ENCODE measurements around the gene AKR1D1.

DNA sequence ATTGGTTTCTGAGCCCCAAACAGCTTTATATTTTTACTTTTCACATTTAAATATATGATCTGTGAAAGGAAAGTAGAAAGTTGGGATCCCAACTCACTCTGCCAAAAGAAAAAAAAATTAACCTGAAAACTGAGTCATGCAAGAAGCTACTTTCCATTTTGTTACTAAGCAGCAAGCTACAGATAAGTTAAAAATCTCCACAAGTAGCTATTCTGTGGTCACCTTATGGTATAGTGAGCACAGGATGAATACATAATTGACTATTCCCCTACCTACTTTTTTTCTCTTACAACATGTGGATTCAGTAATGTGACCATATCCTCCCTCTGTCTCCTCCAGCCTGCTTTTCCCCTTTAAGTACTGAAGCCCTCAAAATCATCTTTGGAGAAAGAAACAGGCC is 44.1 kb upstream of the AKR1D1 start:
- TF ChIP-seq, protein P1, sequence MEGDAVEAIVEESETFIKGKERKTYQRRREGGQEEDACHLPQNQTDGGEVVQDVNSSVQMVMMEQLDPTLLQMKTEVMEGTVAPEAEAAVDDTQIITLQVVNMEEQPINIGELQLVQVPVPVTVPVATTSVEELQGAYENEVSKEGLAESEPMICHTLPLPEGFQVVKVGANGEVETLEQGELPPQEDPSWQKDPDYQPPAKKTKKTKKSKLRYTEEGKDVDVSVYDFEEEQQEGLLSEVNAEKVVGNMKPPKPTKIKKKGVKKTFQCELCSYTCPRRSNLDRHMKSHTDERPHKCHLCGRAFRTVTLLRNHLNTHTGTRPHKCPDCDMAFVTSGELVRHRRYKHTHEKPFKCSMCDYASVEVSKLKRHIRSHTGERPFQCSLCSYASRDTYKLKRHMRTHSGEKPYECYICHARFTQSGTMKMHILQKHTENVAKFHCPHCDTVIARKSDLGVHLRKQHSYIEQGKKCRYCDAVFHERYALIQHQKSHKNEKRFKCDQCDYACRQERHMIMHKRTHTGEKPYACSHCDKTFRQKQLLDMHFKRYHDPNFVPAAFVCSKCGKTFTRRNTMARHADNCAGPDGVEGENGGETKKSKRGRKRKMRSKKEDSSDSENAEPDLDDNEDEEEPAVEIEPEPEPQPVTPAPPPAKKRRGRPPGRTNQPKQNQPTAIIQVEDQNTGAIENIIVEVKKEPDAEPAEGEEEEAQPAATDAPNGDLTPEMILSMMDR (IDR thresholded peaks at IDR 0.05 in 2 of 3, conservative IDR thresholded peaks at IDR 0.05 in 1 of 3; ENCODE audit: control insufficient read depth in 2 of 3, extremely low read depth in 1 of 3, insufficient read depth in 1 of 3, low read depth in 3 of 3, low read length in 3 of 3), result no peak
- no peak for TF ChIP-seq NFIC (IDR thresholded peaks at IDR 0.05; ENCODE audit: low read depth, low read length)
- TF ChIP-seq CBX3 (IDR thresholded peaks at IDR 0.05; ENCODE audit: borderline replicate concordance, low read depth), result no peak
- TF ChIP-seq MYC (IDR thresholded peaks at IDR 0.05; ENCODE audit: insufficient read depth, insufficient read length, insufficient replicate concordance, low read length, severe bottlenecking), result no peak
- TF ChIP-seq RAD51 (IDR thresholded peaks at IDR 0.05), result no peak
- TF ChIP-seq ZZZ3 (IDR thresholded peaks at IDR 0.05; ENCODE audit: control insufficient read depth, insufficient read length, low read depth), result no peak
- TF ChIP-seq FOXK2 (IDR thresholded peaks at IDR 0.05), result no peak
- TF ChIP-seq SIN3A (IDR thresholded peaks at IDR 0.05; ENCODE audit: low read depth, low read length), result no peak
- no peak for TF ChIP-seq EGR1 (IDR thresholded peaks at IDR 0.05; ENCODE audit: borderline replicate concordance in 1 of 2, low read depth in 2 of 2, low read length in 2 of 2)
- TF ChIP-seq POLR2AphosphoS5 (IDR thresholded peaks at IDR 0.05; ENCODE audit: low read length), result no peak
- TF ChIP-seq, protein P2, sequence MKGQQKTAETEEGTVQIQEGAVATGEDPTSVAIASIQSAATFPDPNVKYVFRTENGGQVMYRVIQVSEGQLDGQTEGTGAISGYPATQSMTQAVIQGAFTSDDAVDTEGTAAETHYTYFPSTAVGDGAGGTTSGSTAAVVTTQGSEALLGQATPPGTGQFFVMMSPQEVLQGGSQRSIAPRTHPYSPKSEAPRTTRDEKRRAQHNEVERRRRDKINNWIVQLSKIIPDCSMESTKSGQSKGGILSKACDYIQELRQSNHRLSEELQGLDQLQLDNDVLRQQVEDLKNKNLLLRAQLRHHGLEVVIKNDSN (IDR thresholded peaks at IDR 0.05; ENCODE audit: borderline replicate concordance, extremely low read length, insufficient read depth, low read depth, low read length), result no peak
- no peak for TF ChIP-seq RAD21 (IDR thresholded peaks at IDR 0.05; ENCODE audit: insufficient read depth, low read depth, low read length)
- TF ChIP-seq, protein P3, sequence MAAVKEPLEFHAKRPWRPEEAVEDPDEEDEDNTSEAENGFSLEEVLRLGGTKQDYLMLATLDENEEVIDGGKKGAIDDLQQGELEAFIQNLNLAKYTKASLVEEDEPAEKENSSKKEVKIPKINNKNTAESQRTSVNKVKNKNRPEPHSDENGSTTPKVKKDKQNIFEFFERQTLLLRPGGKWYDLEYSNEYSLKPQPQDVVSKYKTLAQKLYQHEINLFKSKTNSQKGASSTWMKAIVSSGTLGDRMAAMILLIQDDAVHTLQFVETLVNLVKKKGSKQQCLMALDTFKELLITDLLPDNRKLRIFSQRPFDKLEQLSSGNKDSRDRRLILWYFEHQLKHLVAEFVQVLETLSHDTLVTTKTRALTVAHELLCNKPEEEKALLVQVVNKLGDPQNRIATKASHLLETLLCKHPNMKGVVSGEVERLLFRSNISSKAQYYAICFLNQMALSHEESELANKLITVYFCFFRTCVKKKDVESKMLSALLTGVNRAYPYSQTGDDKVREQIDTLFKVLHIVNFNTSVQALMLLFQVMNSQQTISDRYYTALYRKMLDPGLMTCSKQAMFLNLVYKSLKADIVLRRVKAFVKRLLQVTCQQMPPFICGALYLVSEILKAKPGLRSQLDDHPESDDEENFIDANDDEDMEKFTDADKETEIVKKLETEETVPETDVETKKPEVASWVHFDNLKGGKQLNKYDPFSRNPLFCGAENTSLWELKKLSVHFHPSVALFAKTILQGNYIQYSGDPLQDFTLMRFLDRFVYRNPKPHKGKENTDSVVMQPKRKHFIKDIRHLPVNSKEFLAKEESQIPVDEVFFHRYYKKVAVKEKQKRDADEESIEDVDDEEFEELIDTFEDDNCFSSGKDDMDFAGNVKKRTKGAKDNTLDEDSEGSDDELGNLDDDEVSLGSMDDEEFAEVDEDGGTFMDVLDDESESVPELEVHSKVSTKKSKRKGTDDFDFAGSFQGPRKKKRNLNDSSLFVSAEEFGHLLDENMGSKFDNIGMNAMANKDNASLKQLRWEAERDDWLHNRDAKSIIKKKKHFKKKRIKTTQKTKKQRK (IDR thresholded peaks at IDR 0.05; ENCODE audit: low read depth, low read length), result no peak
- no peak for TF ChIP-seq CHD2 (IDR thresholded peaks at IDR 0.05; ENCODE audit: borderline replicate concordance, low read depth, low read length)

Data from GM12878 (cell line).